Activated CD8-positive, alpha-beta memory T cell treated with anti-CD3 and anti-CD28 coated beads, Interleukin-2, amount 50 U/mL, for 1 hour (primary cell): ENCODE results near the gene SETD4.

Source experiments
- DNase-seq: peaks from one replicate; pipeline ENCODE4 v3.0.0-alpha.2; 2020; ENCODE audit errors: extremely low read depth

The SETD4 gene

GRCh38 chr21:36047139-36047538 lies 13.2 kb downstream of the SETD4 start:
- DNase-seq, result no peak

- DNase-seq, result no peak
These were observed 14.3 kb downstream of the SETD4 start for GRCh38 chr21:36045993-36046392.

- DNase-seq, result no peak
These were observed 16.3 kb downstream of the SETD4 start for GRCh38 chr21:36044056-36044455.

GRCh38 chr21:36041910-36042309 lies 18.4 kb downstream of the SETD4 start:
- no peak for DNase-seq

GRCh38 chr21:36040389-36040788 lies 19.9 kb downstream of the SETD4 start:
- DNase-seq, result no peak

- no peak for DNase-seq
These were observed 20.5 kb downstream of the SETD4 start for GRCh38 chr21:36039861-36040260.

GRCh38 chr21:36038701-36039497 lies 21.4 kb downstream of the SETD4 start:
- no peak for DNase-seq

- DNase-seq, result no peak
These were observed 24.9 kb downstream of the SETD4 start for GRCh38 chr21:36035381-36035791.

- no peak for DNase-seq
These were observed 26.0 kb downstream of the SETD4 start for GRCh38 chr21:36034211-36034913.

- DNase-seq, result no peak
These were observed 27.5 kb downstream of the SETD4 start for GRCh38 chr21:36032647-36033406.

GRCh38 chr21:36030581-36031189 lies 29.6 kb downstream of the SETD4 start:
- DNase-seq, result no peak

GRCh38 chr21:36029309-36029708 lies 31.0 kb downstream of the SETD4 start:
- no peak for DNase-seq

GRCh38 chr21:36028127-36029069 lies 31.9 kb downstream of the SETD4 start:
- DNase-seq, result peak; percentile 20

GRCh38 chr21:36027347-36027746 lies 33.0 kb downstream of the SETD4 start:
- DNase-seq, result no peak

GRCh38 chr21:36024782-36025181 lies 35.5 kb downstream of the SETD4 start:
- DNase-seq, result no peak

- DNase-seq, result no peak
These were observed 37.2 kb downstream of the SETD4 start for GRCh38 chr21:36023092-36023480.

- no peak for DNase-seq
These were observed 37.8 kb downstream of the SETD4 start for GRCh38 chr21:36022427-36023091.

- no peak for DNase-seq
These were observed 39.0 kb downstream of the SETD4 start for GRCh38 chr21:36021251-36021837.

- DNase-seq, result no peak
These were observed 45.3 kb downstream of the SETD4 start for GRCh38 chr21:36015045-36015444.

- no peak for DNase-seq
These were observed 49.5 kb downstream of the SETD4 start for GRCh38 chr21:36010801-36011200.
